Endothelial cell of umbilical vein (primary cell): ENCODE results near the gene PGBD5.

Experiments used
- CTCF ChIP-seq, 2 donors: IDR thresholded peaks; 1 replicate in 1 of 2; 2 replicates in 1 of 2; pipeline ENCODE4 v1.5.1; 2011; ENCODE audit warnings: low read length in 2 of 2, mild to moderate bottlenecking in 2 of 2, moderate library complexity in 2 of 2, control low read depth in 1 of 2, inconsistent platforms in 1 of 2, low read depth in 1 of 2; ENCODE audit not compliant: insufficient read depth in 1 of 2; ENCODE audit errors: extremely low read depth in 1 of 2
- EZH2 ChIP-seq: IDR thresholded peaks from 2 replicates; pipeline ENCODE4 v1.6.1; 2012; ENCODE audit warnings: borderline replicate concordance, low read depth, mild to moderate bottlenecking, moderate library complexity, low read length, inconsistent platforms; ENCODE audit not compliant: severe bottlenecking
- FOS ChIP-seq: IDR thresholded peaks from 2 replicates; pipeline ENCODE4 v1.6.1; 2011; ENCODE audit warnings: mild to moderate bottlenecking, low read length, moderate library complexity, borderline replicate concordance; ENCODE audit not compliant: insufficient read depth
- MAX ChIP-seq: IDR thresholded peaks from 2 replicates; pipeline ENCODE4 v1.6.1; 2011; ENCODE audit not compliant: insufficient read depth, insufficient read length
- POLR2A ChIP-seq: IDR thresholded peaks from 2 replicates; pipeline ENCODE4 v1.6.1; 2012; ENCODE audit warnings: low read depth, mild to moderate bottlenecking, control low read depth, low read length
- POLR2AphosphoS5 ChIP-seq: IDR thresholded peaks from 2 replicates; pipeline ENCODE4 v1.6.1; 2012; ENCODE audit warnings: low read depth, mild to moderate bottlenecking, control low read depth, low read length, moderate library complexity; ENCODE audit not compliant: insufficient read depth

- TF ChIP-seq CTCF (IDR thresholded peaks at IDR 0.05; ENCODE audit: extremely low read depth in 1 of 2, insufficient read depth in 1 of 2, low read depth in 1 of 2, low read length in 2 of 2) (no peak), POLR2A (no peak), POLR2AphosphoS5 (no peak), MAX (no peak), EZH2 (no peak), FOS (no peak)
Measured at GRCh38 chr1:230458509-230458908, 32.4 kb upstream of the PGBD5 start.
